IPS-NIHi11 (cell line): ENCODE data around the gene KIF1A.

Experiments used
- DNase-seq: peaks from one replicate; pipeline ENCODE4 v3.0.0; 2012; ENCODE audit warnings: mixed read lengths, low spot score

KIF1A gene

DNA sequence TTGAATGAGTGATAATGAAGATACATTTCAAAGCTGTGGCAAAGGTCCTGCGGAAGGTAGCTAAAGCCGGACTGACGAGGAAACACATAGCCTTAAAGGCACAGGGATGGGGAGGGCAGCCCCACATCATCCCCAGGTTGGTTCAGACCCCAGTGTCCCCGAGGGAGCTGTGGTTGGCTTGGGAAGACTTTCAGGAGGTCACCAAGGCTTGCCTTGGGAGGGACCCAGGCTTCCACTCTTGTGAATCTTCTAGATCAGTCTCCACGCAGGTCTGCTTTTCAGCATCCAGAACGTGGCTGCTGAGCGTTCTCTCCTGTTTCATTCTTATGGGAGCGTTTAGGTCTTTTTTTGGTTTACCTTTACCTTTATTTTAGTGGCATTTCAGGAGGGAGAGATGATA, 16.8 kb downstream of the KIF1A start:
- no peak for DNase-seq

GRCh38 chr2:240799033-240799820, 20.8 kb downstream of the KIF1A start:
- no peak for DNase-seq

DNA sequence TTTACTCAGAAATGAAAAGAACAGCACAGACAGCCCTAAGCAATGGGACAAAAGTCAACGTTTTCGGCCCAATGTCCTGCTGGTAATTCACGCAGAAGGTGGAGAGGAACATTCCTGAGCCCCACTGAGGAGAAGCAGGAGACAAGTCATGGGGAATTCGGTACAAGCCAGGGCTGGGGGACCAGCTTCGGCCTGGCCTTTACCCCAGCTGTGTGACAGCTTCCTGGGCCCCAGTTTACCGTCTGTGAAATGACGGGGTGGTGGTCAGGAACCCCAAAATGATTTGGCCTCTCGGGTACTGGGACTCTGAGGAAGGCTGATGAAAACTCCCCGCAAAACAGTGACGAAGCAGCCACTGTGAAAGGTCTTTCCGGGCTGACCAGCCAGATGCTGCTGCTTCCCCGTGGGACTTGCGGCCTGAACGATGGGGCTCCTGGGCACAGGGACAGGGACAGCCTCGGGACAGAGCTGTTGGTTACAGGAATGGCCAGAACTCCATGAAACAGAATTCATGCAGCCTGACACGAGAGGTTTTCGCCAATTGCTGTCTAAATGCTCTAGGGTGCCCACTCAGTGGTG, 21.6 kb downstream of the KIF1A start:
- DNase-seq, result no peak

DNA sequence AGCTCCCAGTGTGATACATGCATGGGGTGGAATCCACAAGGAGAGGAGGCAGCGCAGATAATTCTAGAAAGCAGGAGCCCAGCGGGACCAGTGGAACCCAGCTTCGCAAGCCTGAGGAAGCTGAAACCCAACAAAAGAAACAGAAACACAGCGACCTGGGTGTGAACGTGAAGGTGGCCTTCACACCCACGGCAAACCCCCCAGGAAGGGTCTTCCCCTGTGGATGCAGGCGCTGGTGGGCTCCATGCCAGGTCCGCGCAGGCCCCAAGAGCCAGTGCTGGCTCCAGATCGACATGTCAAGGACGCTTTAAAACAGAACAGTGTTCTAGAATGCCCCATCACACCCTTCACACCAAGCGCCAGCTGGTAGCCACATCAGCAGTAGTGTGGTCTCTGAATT, 22.1 kb downstream of the KIF1A start:
- no peak for DNase-seq

- DNase-seq, result no peak
Measured at GRCh38 chr2:240797500-240797895, 22.5 kb downstream of the KIF1A start.

DNA sequence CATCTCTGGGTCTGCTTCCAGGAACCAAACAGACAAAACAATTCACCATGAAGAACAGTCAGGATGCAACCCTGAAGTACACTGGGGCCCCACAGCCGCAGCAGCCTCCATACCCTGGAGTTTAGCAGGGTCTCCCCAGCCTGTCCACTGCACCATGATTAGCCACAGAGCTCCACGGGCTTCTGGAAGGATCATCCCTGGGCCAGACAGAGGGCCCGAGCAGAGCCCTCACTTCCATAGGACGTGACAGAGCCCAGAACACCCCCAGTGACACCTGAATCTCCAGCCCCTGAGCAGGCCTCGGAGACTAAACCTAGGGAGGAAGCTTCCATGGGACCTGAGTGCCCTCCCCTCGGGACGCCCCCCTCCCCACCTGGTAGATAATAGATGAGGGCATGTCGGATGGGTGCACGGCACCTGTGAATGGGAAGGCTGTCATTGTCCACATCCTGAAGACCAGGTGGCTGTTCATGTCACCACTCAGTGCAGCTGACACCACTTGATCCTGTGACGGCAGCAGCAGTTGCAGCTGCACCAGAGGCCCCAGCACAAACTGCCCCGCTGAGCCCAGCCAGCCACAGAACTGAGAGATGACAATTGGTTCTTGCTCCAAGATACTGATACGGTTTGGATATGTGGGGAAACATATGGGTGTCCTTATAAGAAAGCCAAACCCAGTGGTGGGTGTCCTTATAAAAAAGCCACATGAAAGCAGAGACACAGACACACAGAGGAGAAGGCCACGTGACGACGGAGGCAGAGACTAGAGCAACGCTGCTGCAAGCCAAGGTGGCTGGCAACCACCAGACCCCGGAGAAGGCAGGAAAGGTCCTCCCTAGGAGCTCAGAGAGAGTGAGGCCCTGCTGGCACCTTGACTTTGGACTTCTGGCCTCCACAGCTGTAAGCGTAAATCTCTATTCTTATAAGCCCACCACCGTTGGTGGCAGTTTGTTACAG, 23.2 kb downstream of the KIF1A start:
- no peak for DNase-seq

DNA sequence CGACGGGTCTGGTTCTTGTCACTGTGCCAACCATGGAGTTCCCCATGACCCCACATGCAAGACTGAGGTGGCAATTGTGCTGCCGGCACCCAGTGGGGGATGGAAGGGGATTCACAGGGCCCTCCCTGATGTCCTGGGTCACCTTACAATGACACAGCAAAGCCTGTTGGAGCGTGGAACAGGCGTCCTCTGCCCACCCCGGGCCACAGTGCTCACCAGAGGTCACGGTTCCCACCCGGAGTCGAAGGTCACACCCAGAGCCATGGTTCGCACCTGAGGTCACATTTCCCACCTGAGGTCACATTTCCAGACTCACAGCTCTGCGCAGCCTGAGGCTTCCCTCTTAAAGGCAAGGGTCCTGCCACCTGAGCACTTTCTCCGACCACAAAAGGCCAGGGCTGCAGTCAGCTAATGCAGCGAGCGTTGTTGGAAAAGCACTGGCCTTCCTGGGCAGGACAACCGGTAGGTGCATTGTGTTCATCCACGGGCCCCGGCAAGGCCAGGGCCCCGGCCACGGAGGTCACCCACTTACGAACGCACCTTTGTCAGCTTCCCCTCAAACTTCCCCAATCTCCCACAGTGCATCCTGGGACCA, 24.0 kb downstream of the KIF1A start:
- no peak for DNase-seq

GRCh38 chr2:240795454-240795853, 24.6 kb downstream of the KIF1A start:
- no peak for DNase-seq

DNA sequence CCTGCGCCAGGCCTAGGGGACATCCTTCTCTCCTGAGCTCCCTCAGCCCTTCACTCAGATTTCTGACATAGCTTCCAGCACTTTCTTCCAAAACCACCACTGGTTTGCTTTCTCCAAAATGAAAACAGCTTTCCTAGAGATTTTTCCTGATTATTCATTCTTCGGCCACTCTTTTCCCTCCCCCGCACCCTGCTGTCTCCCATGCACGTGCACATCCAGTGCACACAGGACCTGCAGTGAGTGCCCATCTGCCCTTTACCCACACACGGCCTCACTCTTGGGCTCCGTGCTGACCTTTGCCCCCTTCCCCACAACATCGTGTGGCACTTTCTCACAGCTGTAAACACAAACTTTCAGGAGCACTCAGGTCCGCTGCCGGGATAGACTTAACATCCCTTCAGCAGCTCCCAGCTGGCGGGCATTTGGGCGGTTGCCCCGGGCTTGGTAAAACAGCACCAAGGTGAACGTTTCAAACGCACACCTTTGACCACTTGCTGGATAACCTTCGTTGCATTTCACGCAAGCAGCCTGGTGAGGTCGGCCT, 25.8 kb downstream of the KIF1A start:
- no peak for DNase-seq

- no peak for DNase-seq
Measured at GRCh38 chr2:240793313-240794177, 26.5 kb downstream of the KIF1A start.

DNA sequence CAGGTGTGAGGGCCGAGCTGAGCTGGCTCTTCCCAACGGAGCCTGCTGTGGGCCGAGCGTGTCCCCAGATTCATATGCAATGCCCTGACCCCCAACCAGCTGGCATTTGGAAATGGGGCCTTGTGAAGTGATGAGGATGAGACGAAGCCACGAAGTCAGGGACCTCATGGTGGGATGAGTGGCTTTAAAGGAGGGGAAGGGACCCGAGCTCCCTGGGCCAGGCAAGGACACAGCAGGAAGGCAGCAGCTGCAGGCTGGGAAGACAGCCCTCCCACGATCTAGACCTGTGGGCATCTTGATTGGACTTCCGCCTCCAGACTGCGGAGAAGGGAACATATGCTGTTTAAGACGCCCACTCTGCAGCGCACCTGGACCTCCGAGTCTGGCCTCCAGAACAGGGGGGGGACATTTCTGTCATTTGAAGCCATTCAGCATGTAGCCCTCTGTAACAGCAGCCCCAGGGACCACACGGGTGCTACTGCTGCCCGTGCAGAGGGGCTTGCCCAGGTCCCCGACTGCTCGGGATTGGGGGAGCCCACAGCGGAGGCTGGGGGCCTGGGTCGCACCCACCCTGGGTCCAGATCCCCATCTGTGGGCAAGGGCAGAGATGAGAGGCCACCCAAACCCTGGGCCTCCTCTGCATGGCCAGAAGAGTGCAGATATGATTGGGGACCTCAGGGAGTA, 27.2 kb downstream of the KIF1A start:
- DNase-seq, result no peak

GRCh38 chr2:240791821-240792628, 28.0 kb downstream of the KIF1A start:
- no peak for DNase-seq

DNA sequence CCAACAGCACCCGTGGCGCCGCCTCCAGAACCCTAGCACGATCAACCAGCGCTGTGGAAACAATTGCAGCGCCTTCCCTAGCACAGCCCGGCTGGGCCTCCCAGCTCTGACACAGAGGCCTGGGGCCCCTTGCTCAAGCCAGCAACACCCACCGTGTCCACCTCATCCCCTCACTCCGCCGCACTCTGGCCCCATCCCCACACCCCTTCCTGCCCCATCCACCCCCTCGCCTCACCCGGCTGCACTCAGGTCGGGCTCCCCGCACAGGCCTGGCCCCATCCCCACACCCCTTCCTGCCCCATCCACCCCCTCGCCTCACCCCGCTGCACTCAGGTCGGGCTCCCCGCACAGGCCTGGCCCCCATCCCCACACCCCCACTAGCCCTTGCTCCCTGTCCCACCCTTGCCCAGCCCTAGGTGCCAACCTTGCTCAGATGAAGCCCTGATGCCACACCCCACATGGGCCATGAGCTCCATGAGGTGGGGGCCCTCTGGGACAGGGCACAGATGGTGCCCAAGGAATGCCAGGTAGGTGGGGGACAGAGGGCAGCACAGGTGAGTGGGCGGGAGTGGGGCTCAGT, 28.7 kb downstream of the KIF1A start:
- no peak for DNase-seq

DNA sequence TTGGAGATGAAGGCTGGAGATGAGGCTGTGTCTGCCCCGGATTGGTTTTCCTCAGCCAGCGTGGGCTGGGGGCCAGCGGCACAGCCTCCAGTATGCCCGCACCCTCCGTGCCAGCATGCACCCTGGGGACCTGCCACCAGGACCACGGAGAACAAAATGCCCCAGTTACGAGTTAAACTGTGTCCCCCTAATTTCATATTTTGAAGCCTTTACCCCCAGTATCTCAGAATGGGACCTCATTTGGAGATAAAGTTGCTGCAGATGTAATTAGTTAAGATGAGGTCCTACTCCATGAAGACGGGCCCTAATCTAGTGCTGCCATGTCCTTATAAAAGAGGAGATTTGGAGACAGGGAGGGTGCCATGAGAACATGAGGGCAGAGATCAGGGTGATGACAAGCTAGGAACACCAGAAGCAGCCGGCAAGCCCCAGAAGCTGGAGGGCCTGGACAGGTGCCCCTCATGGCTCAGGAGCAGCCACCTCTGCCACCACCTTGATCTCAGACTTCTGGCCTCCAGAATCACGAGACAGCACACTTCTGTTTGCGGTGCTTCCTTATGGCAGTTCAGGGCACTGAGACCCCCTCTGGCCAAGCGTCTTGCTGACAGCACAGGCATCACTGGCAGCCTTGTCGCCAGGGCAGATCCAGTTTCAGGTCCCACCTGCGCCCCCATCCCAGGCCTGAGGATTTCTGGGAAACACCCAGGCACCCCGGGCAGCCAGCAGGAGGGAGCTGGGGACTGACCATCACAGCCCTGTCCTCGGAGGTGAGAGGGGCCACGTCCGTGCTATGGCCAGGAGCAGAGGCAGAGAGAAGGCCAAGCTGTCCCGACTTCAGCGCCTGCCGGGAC, 29.4 kb downstream of the KIF1A start:
- DNase-seq, result no peak

DNA sequence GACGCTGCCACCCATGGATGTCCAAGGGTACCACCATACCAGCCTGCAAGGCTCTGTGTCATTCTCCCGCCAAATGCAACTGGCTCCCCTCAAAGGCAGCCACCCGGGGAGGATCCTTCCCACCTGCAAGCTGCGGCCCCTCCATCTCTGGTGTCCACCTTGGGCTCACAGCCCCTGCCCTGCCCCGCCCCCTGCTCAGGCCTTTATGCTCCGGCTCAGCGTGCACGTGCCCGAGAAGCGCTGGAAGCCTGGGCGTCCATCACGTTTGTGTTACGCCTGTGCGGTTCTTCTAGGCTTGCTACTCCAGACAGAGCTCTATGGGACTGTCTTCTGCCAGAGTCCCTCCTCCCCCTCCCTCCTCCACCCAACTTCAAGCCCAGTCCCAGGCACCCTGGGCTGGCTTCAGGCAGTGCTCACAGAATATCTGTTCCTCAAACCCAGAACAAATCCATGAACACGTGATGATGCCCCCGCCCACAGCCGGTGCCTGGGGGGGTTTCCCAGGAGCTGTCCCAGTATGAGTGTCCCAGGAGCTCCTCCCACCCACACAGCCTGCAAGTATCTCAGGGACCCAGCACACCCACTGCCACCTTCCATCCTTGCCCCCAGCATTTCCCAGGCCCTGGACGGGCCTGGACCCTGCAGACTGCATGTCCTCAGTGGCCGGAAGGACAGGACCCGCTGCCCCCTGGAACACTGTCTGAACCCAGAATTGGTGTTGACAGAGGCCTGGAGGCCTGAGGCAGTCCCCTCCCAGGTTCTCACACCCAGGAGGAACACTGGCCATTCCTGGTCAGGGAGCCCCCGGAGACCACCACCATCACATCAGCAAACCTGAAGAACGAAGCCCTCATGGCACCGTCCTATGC, 30.3 kb downstream of the KIF1A start:
- no peak for DNase-seq

DNA sequence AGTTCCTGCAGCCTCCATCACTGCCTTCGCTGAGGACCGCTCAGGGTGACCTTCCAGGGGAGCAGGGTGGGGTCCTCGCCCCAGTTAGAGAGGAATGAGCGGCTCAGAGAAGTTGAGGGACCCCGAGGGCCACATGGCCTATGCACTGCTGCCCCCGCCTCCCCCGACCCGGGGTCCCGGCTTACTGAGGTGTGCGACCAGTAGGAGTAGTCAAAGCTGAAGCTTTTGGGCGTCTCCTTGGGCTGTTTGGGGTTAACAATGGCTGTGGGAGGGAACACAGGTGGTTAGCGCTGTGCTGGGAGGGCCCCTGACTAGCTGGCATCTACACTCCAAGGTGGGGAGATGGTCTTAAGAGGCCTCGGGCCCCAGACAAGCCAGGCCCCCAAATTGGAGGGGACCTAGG, 31.0 kb downstream of the KIF1A start:
- no peak for DNase-seq

GRCh38 chr2:240788482-240788881, 31.5 kb downstream of the KIF1A start:
- no peak for DNase-seq
